Mesenchymal stem cell (in vitro differentiated cells and primary cell): Measurements from ENCODE around the gene TLN1.

ENCODE experiments used
- DNase-seq: peaks from one replicate; pipeline ENCODE4 v3.0.0-alpha.2; 2013
- H2AFZ ChIP-seq: one replicate; pipeline ENCODE4 v1.6.1; 2013; ENCODE audit warnings: low read depth, mild to moderate bottlenecking, control low read depth, inconsistent platforms, low read length, moderate library complexity
- H2AK5ac ChIP-seq: 2 replicates; pipeline ENCODE4 v1.6.1; 2013; ENCODE audit warnings: low read length, moderate library complexity, mild to moderate bottlenecking, inconsistent platforms; ENCODE audit not compliant: severe bottlenecking
- H2BK120ac ChIP-seq: one replicate; pipeline ENCODE4 v1.6.1; 2013; ENCODE audit warnings: low read depth, mild to moderate bottlenecking, inconsistent platforms, low read length, moderate library complexity
- H2BK12ac ChIP-seq, 2 experiments: one replicate each; pipeline ENCODE4 v1.6.1; 2013; ENCODE audit warnings: inconsistent platforms in 2 of 2, low read length in 2 of 2, mild to moderate bottlenecking in 2 of 2, moderate library complexity in 2 of 2, control low read depth in 1 of 2
- H2BK15ac ChIP-seq: one replicate; pipeline ENCODE4 v1.6.1; 2013; ENCODE audit warnings: mild to moderate bottlenecking, low read depth, inconsistent platforms; ENCODE audit not compliant: poor library complexity, severe bottlenecking
- H2BK5ac ChIP-seq: 2 replicates; pipeline ENCODE4 v1.6.1; 2013; ENCODE audit warnings: low read depth, mild to moderate bottlenecking, low read length, control low read depth, inconsistent platforms; ENCODE audit not compliant: poor library complexity, severe bottlenecking
- H3K14ac ChIP-seq, 2 experiments: one replicate each; pipeline ENCODE4 v1.6.1; 2013; ENCODE audit warnings: inconsistent platforms in 2 of 2, low read length in 2 of 2, control low read depth in 1 of 2, mild to moderate bottlenecking in 1 of 2, moderate library complexity in 1 of 2
- H3K18ac ChIP-seq, 2 experiments: one replicate each; pipeline ENCODE4 v1.6.1; 2013; ENCODE audit warnings: inconsistent platforms in 2 of 2, low read length in 2 of 2, control low read depth in 1 of 2, low read depth in 1 of 2, mild to moderate bottlenecking in 1 of 2
- H3K23ac ChIP-seq, 2 experiments: one replicate each; pipeline ENCODE4 v1.6.1; 2013; ENCODE audit warnings: inconsistent platforms in 2 of 2, low read length in 2 of 2, mild to moderate bottlenecking in 2 of 2, moderate library complexity in 2 of 2, control low read depth in 1 of 2
- H3K27ac ChIP-seq: 2 replicates; pipeline ENCODE4 v1.5.1; 2013; ENCODE audit warnings: mild to moderate bottlenecking, moderate library complexity, low read length, control low read depth, inconsistent platforms; ENCODE audit not compliant: poor library complexity, severe bottlenecking
- H3K27me3 ChIP-seq, 2 experiments: 2 replicates each; pipeline versions ENCODE4 v1.6.1 to v1.7.0; 2013; ENCODE audit warnings: low read length in 2 of 2, mild to moderate bottlenecking in 2 of 2, moderate library complexity in 2 of 2, control low read depth in 1 of 2, inconsistent platforms in 1 of 2; ENCODE audit not compliant: control insufficient read depth in 1 of 2, insufficient read depth in 1 of 2
- H3K36me3 ChIP-seq, 2 experiments: 2 replicates each; pipeline versions ENCODE4 v1.6.1 to v1.7.0; 2013; ENCODE audit warnings: low read length in 2 of 2, control low read depth in 1 of 2, inconsistent platforms in 1 of 2, low read depth in 1 of 2, mild to moderate bottlenecking in 1 of 2; ENCODE audit not compliant: insufficient read depth in 2 of 2, control insufficient read depth in 1 of 2
- H3K4ac ChIP-seq, 2 experiments: one replicate each; pipeline ENCODE4 v1.6.1; 2013; ENCODE audit warnings: inconsistent platforms in 2 of 2, low read length in 2 of 2, mild to moderate bottlenecking in 2 of 2, moderate library complexity in 2 of 2, control low read depth in 1 of 2, low read depth in 1 of 2
- H3K4me1 ChIP-seq: 2 replicates; pipeline ENCODE4 v1.6.1; 2013; ENCODE audit warnings: low read depth, low read length, control low read depth; ENCODE audit not compliant: control insufficient read depth, insufficient read depth
- H3K4me2 ChIP-seq: 2 replicates; pipeline ENCODE4 v1.6.1; 2013; ENCODE audit warnings: low read length, mild to moderate bottlenecking, inconsistent platforms; ENCODE audit not compliant: poor library complexity, severe bottlenecking
- H3K4me3 ChIP-seq, 2 experiments: 2 replicates each; pipeline versions ENCODE4 v1.5.1 to v1.7.0; 2013; ENCODE audit warnings: low read length in 2 of 2, mild to moderate bottlenecking in 2 of 2, control low read depth in 1 of 2, low read depth in 1 of 2; ENCODE audit not compliant: insufficient read depth in 1 of 2
- H3K79me1 ChIP-seq: replicated peaks from 2 replicates; pipeline ENCODE4 v1.6.1; 2013; ENCODE audit warnings: mild to moderate bottlenecking, control low read depth, low read length, inconsistent platforms; ENCODE audit not compliant: poor library complexity, severe bottlenecking
- H3K9ac ChIP-seq: 2 replicates; pipeline ENCODE4 v1.7.0; 2013; ENCODE audit warnings: mild to moderate bottlenecking, low read length, moderate library complexity
- H3K9me3 ChIP-seq: 2 replicates; pipeline ENCODE4 v1.7.0; 2013; ENCODE audit warnings: mild to moderate bottlenecking, low read length; ENCODE audit not compliant: control insufficient read depth
- H4K8ac ChIP-seq: one replicate; pipeline ENCODE4 v1.6.1; 2013; ENCODE audit warnings: inconsistent platforms, mild to moderate bottlenecking, low read length, moderate library complexity
- H4K91ac ChIP-seq: one replicate; pipeline ENCODE4 v1.6.1; 2013; ENCODE audit warnings: mild to moderate bottlenecking, low read length, inconsistent platforms
- WGBS: methylation state at CpG from one replicate; pipeline ENCODE4 v1.1.7; 2013; ENCODE audit warnings: mixed read lengths; 5-methylcytosine and 5-hydroxymethylcytosine counted together

Gene TLN1

GRCh38 chr9:35658968-35659220 lies 73.1 kb downstream of the TLN1 start:
- 9% methylated on average over 2 of the region's 2 CpGs for WGBS
- H3K4me1 ChIP-seq, result peaks cover 10% of the 10 kb centered on the region
- H2BK5ac ChIP-seq, result no peak overlapping the region
- H3K36me3 ChIP-seq, result peaks cover 18 to 33% of the 10 kb centered on the region in 2 experiments
- peak overlapping the region in 1 of 2 experiments; percentile 64 for H2BK12ac ChIP-seq
- no peak overlapping the region for H4K8ac ChIP-seq
- no peak overlapping the region for H2AK5ac ChIP-seq
- H3K79me1 ChIP-seq, result peaks cover 14% of the 10 kb centered on the region
- DNase-seq, result peak; percentile 74
- H3K4me3 ChIP-seq, result peak overlapping the region; percentile 95 to 96
- no peak overlapping the region for H2BK120ac ChIP-seq
- H3K18ac ChIP-seq, result peak overlapping the region in 1 of 2 experiments; percentile 37
- no peak overlapping the region for H3K14ac ChIP-seq
- no peak overlapping the region for H2BK15ac ChIP-seq
- H4K91ac ChIP-seq, result no peak overlapping the region
- H3K9ac ChIP-seq, result peak overlapping the region; percentile 98
- H3K4me2 ChIP-seq, result peak overlapping the region; percentile 78
- H3K23ac ChIP-seq, result no peak overlapping the region
- H3K27ac ChIP-seq, result peak overlapping the region; percentile 59
- no peak overlapping the region for H2AFZ ChIP-seq
- no peaks in the 10 kb centered on the region for H3K27me3 ChIP-seq
- H3K4ac ChIP-seq, result no peak overlapping the region
- no peaks in the 10 kb centered on the region for H3K9me3 ChIP-seq

DNA sequence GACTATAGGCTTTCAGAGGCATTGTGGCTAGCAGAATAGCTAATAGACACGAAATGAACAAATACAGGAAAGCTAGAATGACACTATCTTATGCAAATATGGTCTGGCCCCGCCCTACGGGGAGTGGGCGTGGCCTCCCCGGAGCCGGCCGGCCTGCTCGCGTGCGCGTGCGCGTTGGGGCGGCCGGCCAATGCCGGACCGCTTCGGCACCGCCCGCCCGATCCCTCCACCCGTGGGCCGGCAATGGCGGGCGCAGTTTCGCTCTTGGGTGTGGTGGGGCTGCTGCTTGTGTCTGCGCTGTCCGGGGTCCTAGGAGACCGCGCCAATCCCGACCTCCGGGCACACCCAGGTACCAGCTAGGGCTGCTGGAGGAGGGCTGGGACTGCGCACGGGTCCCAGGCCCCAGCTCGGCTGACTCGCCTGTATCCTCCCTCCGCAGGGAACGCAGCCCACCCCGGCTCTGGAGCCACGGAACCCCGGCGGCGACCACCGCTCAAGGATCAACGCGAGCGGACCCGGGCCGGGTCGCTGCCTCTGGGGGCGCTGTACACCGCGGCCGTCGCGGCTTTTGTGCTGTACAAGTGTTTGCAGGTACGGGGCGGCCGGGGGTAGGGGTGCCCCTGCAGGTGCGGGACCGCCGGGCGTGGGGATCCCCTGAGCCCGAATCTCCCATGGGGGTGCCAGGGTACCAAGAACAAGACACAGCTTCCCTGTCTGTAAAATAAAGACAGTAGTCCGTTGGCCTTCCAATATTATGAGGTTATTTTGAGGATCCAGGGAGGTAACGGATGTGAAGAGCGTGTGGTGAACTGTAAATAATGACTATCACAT lies 73.6 kb downstream of the TLN1 start, which contains the start of gene CCDC107:
TSS of gene CCDC107 (plus strand) at position 156 of the 831 bp plus-strand sequence. CDS start at position 244, 88 bp downstream.
- Histone ChIP-seq H3K4me1 (peaks cover 10% of the 10 kb centered on the region), H4K8ac (peak within 1 kb of the TSS; percentile 95), H3K36me3 (peaks cover 18 to 33% of the 10 kb centered on the region in 2 experiments), H2BK15ac (peak within 1 kb of the TSS; percentile 89), H3K4ac (peak within 1 kb of the TSS; percentile 89 to 97), H3K9ac (peak within 1 kb of the TSS; percentile 98), H3K4me3 (peak within 1 kb of the TSS; percentile 95 to 96), H3K4me2 (peak within 1 kb of the TSS; percentile 78), H3K27ac (peak within 1 kb of the TSS; percentile 97), H2AFZ (peak within 1 kb of the TSS; percentile 92), H4K91ac (peak within 1 kb of the TSS; percentile 95), H3K23ac (peak within 1 kb of the TSS in 1 of 2 experiments; percentile 94), H3K14ac (peak within 1 kb of the TSS in 1 of 2 experiments; percentile 97), H3K27me3 (no peaks in the 10 kb centered on the region), H3K9me3 (no peaks in the 10 kb centered on the region), H2AK5ac (no peak within 1 kb of the TSS), H2BK120ac (peak within 1 kb of the TSS; percentile 76), H2BK5ac (peak within 1 kb of the TSS; percentile 69), H3K18ac (peak within 1 kb of the TSS; percentile 89 to 94), H3K79me1 (peaks cover 14% of the 10 kb centered on the region), H2BK12ac (peak within 1 kb of the TSS; percentile 38 to 93)
- DNase-seq, result peak; percentile 86
- WGBS, result under 1% methylated on average over 54 of the region's 67 CpGs

DNA sequence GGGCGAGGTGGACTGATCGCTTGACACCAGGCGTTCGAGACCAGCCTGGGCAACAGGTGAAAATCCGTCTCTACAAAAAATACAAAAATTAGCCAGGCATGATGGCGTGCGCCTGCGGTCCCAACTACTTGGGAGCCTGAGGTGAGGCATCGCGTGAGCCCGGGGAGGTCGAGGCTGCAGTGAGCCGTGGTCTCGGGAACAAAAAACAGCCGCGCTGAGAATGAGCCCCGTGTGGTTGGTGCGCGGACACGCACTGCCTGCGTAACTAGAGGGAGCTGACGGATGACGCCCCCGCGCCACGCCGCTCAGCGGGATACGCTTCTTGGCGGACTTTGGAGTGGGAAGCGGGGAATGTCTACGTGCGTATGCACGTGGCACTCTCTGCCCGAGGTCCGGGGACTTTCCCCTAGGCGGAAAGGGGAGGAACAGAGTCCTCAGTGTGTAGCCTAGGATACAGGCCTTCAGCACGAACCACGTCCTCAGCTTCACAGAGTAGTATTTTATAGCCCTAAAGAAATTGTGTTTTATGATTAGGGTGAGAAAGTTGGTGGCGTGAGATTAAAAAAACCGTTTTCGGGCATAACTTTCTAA lies 74.4 kb downstream of the TLN1 start, which contains the start of gene RMRP:
TSS of gene RMRP (minus strand) at position 474 of the 591 bp plus-strand sequence.
- H2AK5ac ChIP-seq, result no peak within 1 kb of the TSS
- peak within 1 kb of the TSS; percentile 89 to 97 for H3K4ac ChIP-seq
- H2AFZ ChIP-seq, result peak within 1 kb of the TSS; percentile 92
- peak within 1 kb of the TSS; percentile 89 to 94 for H3K18ac ChIP-seq
- peak within 1 kb of the TSS; percentile 97 for H3K27ac ChIP-seq
- H2BK15ac ChIP-seq, result peak within 1 kb of the TSS; percentile 89
- H2BK12ac ChIP-seq, result peak within 1 kb of the TSS; percentile 38 to 93
- peaks cover 10% of the 10 kb centered on the region for H3K4me1 ChIP-seq
- peak within 1 kb of the TSS in 1 of 2 experiments; percentile 94 for H3K23ac ChIP-seq
- H4K8ac ChIP-seq, result peak within 1 kb of the TSS; percentile 95
- peak within 1 kb of the TSS in 1 of 2 experiments; percentile 97 for H3K14ac ChIP-seq
- H3K9me3 ChIP-seq, result no peaks in the 10 kb centered on the region
- DNase-seq, result peak; percentile 100
- peaks cover 18 to 31% of the 10 kb centered on the region in 2 experiments for H3K36me3 ChIP-seq
- H3K9ac ChIP-seq, result peak within 1 kb of the TSS; percentile 98
- no peaks in the 10 kb centered on the region for H3K27me3 ChIP-seq
- peak within 1 kb of the TSS; percentile 69 for H2BK5ac ChIP-seq
- under 1% methylated on average over 36 of the region's 42 CpGs for WGBS
- H3K4me2 ChIP-seq, result peak within 1 kb of the TSS; percentile 78
- H2BK120ac ChIP-seq, result peak within 1 kb of the TSS; percentile 76
- H4K91ac ChIP-seq, result peak within 1 kb of the TSS; percentile 95
- H3K79me1 ChIP-seq, result peaks cover 11% of the 10 kb centered on the region
- peak within 1 kb of the TSS; percentile 95 to 96 for H3K4me3 ChIP-seq
